ENCODE measurements around the gene GRHL1.

DNA sequence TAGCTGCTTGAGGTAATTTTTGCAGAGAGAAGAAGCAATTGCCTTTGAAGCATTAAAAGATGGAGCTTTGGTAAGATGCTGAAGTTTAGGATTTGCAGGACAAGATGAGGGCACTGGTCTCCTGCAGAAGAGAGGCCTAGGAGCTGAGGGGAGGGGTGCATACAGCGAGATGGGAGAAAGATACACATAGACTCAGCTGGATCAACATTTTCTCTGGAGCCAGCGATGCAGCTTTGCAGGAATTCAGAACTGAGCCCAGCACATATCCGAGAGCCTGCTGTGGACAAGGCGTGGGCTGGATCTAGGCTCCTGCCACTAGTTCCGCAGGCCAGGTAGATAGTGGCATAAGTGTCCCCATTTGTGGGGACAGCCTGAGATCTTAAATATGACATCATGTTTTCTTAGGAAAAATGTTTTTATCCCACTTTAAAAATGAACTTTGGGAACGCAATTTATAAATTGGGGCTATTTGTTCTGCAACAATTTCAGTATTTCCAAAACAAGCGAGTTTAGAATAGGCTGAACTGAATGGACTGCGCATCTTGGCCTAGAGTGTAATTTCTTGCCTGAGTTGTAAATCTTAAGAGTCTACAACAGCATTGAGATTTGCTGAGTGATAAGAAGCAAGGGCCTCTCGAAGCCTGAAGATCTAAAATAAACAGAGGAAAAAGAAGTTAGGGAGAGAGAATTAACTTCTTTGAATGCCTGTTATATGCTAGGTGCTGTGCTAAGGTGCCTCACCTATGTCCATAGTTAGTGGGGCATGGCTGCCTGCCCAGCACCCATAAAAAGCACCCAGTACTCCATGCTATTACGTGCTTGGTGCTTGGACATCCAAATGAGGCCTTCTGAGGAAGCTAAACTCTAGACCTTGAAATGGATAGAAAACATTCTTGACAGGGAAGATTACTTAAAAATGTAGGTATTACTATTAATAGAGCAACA lies 17.3 kb downstream of the GRHL1 start:
- TF ChIP-seq EZH2 (IDR thresholded peaks at IDR 0.05; ENCODE audit: insufficient read depth, poor library complexity, severe bottlenecking) (no peak), EZH2phosphoT487 (IDR thresholded peaks at IDR 0.05; ENCODE audit: insufficient read depth, low read depth) (no peak)

Measured in GM23248 (cell line).